Lower leg skin (tissue), 3 donors: ENCODE results near the gene ANXA6.

Experiments
- CTCF ChIP-seq, 3 donors: fragments of 450-650 bp; IDR thresholded peaks; one replicate each; pipeline ENCODE4 v1.5.1; 2016; ENCODE audit warnings: antibody characterized with exemption in 3 of 3, mild to moderate bottlenecking in 3 of 3, moderate library complexity in 2 of 3
- POLR2A ChIP-seq, 2 donors: fragments of 450-650 bp; IDR thresholded peaks; one replicate each; pipeline ENCODE4 v1.6.1; 2016 to 2017; ENCODE audit warnings: antibody characterized with exemption in 2 of 2, mild to moderate bottlenecking in 1 of 2, moderate library complexity in 1 of 2

- no peak for TF ChIP-seq CTCF (IDR thresholded peaks at IDR 0.05)
- no peak for TF ChIP-seq POLR2A (IDR thresholded peaks at IDR 0.05)
These were observed 29.0 kb upstream of the ANXA6 start for GRCh38 chr5:151186538-151186937.
